HG02870 (cell line): ENCODE data around the gene METTL6.
"Not testable (repeated sequence)": the region's sequence is repeated elsewhere in the genome, so short reads cannot be mapped to it uniquely, and the experiment has no call there.

Experiments
- ATAC-seq: cut with Tn5 transposase; IDR thresholded peaks from one replicate; pipeline ENCODE4 v1.9.1; 2021; ENCODE audit warnings: mild to moderate bottlenecking, moderate library complexity; ENCODE audit not compliant: unreplicated experiment

METTL6 gene, protein sequence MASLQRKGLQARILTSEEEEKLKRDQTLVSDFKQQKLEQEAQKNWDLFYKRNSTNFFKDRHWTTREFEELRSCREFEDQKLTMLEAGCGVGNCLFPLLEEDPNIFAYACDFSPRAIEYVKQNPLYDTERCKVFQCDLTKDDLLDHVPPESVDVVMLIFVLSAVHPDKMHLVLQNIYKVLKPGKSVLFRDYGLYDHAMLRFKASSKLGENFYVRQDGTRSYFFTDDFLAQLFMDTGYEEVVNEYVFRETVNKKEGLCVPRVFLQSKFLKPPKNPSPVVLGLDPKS

DNA sequence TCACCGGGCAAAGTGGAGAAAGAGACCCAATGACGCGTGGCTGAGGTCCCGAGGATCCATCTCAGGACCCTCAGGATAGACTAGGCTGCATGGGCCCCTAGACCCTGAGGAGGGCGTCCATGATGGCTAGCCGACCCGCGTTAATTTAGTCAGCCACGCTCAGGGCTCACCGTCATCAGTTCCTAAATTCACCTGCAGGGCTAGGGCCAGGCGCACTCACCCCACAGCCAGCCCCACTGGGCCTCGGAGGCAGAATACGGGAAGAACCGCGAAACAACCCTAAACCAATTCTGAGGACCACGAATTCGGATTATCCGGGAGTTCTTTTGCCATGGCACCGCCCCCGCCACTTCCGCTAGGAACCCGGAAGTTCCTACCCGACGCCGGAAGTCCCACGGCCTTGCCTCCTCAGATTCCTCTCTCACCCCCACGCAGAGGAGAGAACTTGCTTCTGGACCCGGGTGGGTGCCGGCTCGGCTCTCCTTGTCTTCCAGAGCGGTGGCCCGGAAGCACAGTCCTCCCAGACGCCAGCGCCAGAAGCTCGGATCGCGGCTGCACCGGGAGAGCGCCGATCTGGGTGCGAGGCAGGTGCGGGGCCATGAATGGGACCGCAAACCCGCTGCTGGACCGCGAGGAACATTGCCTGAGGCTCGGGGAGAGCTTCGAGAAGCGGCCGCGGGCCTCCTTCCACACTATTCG, at the start of gene METTL6, which contains the start of gene EAF1:
Gene METTL6, minus strand, starts transcription at position 363 of the 699 bp plus-strand sequence. CDS start 1,033 bp downstream, outside the sequence.
Gene EAF1, plus strand, starts transcription at position 417 of the 699 bp plus-strand sequence. Its CDS starts 182 bp downstream, at position 599.
- ATAC-seq = peak; percentile 91

DNA sequence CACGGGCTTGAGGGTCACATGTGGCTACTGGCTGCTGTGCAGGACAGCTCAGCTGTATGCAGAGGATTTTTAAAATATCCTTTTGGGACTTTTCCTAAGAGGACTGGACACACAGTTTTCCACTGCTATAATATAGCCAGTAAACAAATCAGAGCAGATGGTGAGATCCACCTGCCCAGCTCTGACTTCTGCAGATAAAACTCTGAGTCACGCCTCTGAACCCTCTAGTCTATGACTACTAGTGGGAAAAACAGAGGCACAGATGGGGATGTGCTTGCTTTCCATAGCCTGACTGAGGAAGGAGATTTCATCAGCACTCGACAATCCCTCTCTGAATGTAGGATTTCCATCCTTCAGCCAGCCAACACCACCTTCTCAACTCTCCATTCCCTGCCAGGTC, 49.0 kb upstream of the METTL6 start:
- no peak for ATAC-seq

DNA sequence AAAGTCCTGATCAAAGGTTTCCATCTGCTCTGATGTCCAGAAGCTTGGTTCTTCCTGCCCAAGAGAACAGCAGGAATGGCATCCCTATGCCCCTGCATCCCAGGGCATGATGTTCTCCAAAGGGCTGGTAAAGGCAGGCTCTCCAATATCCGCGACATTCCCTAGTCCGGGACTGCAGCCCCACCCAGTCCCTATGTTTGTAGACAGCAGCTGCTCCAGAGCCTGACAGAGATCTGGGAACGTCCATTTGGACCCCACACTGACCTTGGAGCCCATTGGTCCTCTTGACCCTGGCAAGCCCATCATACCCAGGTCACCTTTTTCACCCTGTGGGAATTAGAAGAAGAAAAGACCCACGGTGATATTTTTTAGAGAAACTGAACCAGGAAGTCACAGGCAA, 47.8 kb upstream of the METTL6 start:
- no peak for ATAC-seq

DNA sequence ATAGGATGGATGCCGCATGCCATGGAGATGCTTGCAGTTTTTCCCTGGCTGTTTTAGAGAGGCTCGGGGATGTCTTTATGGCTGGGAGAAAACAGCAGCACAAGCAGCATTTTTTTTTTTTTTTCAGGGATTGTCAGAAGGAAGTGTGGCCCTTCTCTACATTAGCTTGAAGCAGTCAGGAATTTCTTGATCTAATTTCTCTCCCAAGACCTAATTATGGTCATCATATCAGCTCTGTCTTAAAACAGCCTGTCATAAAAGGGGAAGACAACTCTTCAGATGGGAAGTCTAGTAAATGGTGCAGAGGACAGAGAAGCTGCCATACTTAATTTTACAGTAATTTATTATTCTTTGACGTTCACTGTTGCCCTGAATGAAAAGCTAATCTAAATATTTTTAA, 44.5 kb upstream of the METTL6 start:
- no peak for ATAC-seq

DNA sequence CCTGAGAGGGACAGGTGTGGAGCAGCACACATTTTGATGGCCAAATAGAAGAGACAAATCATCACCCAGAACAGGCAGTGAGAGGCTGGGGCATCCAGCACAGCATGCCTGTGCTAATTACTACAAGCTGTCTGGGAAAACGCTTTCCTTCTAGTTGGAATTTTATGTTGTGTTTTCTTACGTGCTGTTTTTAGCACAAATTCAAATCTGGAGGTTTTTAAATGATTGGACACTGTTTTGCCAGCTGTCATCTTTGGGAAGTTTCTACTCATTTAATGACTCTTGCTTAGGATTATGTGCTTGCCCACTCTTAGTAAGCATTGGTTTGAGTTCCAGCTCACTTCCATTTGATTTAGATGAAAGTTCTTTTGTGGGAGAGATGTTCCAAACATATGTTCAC, 43.5 kb upstream of the METTL6 start:
- no peak for ATAC-seq

DNA sequence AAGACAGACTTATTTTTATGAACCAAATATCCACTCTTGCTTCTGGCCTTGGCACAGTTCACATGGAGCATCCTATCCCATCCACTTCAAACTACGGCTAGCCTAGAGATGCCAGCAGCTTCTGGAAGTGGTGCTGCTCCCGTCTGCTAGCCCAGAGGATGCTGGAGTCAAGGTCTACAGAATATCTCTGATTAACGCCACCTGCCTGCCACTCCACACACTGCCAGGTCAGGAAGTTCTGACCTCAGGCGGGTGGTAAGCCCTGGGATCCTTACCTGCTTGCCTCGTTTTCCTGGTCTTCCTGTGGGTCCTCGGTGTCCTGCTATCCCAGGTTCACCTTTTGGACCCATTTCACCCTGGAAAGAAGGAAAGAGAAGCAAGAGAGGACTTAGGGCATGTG, 42.9 kb upstream of the METTL6 start:
- no peak for ATAC-seq

DNA sequence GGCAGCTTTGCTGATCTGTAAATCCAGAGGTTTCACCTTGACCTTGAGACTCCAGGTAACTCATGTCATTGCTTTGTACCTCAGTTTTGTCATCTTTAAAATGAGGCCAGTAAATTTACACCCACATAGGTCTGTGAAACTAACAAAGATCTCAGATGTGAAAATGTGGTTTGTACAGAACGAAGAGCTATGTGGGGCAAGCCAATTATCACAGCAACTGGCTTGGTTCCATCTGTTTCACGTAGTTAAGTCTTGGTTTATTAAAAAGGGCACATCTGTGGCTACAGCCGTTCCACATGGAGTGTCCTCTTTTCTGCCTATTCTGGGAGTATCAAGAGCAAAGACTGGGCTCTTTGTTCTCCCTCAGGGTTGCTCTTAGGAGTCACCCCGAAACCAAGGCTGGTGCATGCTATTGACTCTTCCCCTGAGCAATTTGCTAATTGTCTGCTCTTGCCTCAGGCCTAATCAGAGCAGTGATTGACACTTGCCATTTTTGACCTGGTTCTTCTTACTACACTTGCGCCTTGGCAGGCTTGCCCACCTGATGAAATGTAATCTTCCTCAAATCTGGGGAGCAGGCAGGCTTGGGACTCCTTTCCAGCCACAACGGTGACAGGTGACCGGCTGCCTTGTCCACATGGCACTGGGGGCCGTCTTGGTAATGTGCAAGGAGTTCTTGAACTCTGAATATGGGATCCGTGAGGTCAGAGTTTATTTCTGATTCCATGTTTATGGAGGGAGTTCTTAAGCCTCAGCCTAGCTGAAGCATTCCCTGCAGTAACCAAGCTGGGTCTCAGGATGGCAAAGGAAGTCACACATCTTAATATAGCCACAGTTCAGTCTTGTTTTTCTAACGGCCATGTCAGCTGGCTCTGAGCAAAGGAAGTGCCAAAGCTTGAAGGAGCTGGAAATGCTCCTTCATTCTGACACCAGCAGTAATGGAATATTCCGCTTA, 40.2 kb upstream of the METTL6 start:
- ATAC-seq = no peak

DNA sequence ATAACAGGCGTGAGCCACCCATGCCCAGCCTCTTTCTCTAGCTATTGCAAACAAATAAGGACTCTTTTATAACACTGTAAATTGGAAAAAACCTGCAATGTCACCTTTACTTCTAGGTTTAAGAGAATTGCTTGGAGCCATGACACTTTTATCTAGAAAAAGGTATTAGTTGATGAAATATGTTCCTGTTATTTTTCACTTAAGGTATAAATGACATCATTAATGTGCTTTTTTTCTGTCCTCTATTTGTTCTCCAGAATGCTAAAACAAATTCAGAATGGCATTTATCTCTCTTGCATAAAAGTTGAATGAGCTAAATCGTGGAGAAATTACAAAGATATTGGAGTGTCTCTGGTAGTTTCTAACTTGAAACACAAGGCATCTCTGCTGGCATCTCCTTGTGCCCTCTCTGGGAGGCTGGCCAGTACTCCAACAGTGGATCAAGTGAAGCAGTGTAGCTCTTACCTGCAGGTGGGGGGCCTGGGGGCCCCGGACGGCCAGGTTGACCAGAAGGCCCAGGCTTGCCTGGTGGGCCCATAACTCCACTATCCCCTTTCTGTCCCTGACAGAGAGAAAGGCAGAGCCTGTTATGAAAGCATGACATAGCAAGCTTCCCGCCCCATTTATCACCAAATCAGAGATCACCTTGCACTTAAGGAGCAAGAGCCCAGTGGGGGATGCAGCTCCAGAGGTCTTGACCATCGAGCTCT, 38.7 kb upstream of the METTL6 start:
- ATAC-seq = no peak

DNA sequence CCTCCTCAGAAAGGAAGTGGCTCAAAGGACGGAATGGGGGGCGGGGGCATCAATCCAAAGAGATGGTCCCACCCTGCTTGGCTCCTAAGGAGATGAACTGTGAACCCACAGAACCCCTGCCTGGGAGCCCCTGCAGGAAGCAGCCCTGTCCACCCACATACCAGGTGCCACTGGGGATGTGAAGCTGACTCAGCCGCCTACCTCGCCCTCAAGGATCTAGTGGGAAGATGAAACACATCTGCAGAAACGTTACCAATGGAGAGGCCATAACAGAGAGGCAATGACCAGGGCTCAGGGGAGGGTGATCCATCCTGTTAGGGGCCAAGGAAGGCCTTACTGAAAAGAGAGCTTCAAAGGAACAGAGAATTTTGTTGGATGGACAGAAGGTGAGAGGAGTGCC, 35.1 kb upstream of the METTL6 start:
- no peak for ATAC-seq

DNA sequence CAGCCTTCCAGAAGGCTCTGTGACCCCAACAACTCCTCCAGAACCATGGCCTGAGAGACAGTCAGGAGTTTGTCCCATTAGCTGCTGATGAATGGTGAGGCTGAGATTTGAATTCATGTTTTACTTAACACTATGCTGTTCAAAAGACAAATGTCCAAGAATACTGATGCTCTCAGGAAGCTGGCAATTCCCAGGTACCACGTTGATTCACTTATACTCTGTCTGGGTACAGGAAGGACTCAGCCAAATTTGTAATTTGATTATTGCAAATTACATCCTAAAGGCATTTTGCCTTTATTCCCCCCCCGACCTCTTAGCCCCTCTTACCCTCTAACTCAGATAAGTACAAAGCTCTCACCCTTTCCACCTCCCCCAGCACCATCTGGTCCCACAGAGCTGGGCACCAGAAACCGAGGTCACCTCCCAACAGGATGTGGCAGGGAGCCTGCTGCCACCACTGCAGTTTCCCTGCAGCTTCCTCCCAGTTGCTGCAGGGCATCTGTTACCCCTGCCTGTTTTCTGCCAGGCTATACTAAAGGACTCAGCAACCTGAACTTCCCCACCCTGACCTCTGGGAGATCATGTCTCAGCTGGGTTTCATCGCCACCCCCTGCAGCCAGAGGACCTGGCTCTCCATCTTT, 33.7 kb upstream of the METTL6 start:
- ATAC-seq = no peak

DNA sequence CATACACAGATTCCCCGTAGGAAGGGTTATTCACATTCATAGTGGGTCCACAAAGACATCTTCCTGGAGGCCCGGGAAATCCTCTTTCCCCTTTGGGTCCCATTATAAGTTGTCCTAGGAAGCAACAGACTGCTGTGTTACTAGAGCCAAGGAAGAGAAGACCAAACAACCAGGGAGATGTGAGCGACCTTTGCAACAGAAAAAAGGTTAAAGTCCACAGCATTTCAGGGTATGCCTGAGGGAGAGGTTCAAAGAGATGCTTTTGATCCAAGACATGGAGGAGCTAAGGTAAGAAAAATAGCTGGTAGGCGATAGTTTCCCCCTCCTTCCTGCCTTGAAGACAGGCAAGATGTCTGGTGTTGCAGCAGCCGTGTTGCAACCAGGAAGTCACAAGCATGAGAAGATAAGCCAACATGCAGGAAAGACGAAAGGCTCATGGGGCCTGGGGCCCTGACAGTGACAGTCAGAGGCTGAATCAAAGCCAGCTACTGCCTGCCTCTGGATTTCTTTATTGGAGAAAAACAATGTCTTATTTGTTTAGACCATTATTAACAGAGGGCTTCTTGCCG, 31.0 kb upstream of the METTL6 start:
- no peak for ATAC-seq

DNA sequence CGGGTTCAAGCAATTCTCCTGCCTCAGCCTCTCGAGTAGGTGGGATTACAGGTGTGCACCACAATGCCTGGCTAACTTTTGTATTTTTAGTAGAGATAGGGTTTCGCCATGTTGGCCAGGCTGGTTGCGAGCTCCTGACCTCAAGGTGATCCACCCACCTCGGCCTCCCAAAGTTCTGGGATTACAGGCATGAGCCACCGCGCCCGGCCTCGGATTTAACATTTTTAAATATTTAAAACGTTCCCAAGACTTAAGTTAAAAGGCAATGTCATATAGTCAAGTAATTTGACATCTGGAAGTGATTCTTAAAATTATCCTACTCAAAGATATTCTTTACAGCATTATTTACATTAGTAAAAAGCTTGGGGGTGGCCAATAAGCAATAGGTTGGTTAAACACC, 29.6 kb upstream of the METTL6 start:
- ATAC-seq = not testable (repeated sequence)

DNA sequence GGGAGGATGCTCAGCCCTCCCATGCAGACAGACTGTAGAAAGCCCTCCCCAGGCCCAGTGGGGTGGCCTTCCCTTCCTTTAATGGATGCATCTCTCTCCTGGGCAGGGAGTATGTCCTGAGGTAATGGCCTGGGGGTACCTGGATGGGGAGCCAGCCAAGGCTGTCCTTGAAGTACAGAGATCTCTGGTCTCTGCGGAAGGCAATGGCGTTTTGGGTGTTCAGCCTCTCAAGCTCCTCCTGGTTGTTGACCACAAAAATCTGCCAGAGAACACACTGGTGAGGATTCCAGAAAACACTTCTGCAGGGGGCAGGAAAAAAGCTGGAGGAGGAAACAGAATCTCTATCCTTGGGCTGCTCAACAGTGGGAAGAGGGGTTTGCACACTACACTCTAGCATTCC, 29.0 kb upstream of the METTL6 start:
- no peak for ATAC-seq

DNA sequence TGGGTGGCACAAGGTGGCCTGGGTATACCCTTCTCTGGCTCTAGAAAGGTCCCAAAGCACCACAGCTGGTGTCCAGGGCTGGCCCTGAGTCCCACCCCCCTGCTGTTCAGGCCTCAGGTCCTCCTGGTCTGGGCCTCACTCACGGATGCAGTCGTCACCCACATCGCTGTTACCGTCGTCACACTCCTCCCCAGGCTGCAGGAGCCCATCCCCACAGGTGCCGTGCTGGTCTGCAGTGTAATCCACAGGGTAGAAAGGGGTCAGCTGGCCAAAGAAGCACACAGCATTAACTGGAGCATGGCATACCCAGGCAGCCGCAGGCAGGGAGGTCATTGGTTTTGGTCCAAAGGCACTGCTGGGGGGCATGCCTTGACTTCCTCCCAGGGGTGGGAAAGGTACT, 28.4 kb upstream of the METTL6 start:
- no peak for ATAC-seq

DNA sequence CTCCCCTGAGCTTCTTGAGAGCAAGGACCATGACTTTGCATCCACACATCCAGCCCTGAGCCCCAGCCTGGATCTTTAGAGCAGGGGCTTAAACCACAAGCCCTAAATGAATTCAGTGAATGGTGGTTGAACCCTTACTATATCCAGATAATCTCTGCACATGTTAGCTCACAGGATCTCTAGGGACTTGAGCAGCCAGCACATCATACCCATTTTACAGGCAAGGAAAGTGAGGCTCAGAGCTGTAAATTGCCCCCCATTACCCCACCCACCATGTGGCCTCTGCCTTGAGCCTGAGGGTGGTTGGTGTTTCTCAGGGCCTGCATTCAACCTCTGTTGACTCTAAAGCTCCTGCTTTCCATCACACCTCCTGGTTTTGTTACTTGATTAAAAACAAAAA, 27.6 kb upstream of the METTL6 start:
- no peak for ATAC-seq

DNA sequence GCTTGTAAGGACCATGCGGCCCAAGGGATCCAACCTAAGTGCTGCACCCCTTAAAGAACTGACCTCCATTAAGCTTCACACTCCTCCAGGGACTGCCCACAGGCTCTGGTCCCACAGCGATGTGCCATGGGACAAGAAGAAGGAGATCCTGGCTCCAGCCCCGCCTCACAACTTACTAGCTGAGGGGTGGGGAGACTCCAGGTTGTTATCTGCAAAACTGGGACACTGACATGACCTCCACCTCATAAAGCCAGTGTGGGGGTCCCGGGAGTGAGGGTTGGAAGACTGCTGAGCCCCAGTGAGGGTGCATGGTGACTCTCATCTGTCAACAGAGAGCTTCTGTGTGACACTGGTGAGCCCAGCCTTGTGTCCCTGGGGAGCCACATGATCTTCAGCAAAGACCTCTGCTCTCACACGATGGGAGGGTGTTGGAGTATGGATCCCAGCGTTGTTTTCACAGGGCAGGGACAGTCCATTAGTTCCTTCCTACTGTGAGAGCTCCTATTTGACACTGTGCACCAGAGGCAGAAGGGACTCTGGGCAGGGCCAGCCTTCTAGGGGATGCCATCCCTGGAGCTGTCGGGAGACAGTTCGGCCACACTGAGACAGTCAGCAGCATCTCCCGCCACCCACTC, 26.8 kb upstream of the METTL6 start:
- ATAC-seq = no peak

DNA sequence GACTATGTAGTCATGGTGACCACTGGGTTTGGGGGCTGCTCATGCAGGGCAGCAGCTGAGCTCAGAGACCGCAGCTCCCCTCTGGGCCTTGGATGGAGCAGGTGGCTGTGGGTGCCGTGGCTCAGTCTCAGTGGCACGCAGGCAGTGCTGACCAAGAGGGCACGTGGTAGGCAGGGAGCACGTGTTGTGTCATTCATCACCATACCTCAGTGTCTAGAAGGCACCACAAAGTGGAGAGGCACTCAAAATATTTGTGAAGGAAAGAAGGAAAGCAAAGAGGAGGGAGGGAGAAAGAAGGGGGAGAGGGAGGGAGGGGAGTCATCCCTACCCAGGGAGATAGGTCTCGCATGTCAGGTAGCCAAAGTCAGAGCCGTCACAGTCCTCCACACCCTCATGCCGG, 26.2 kb upstream of the METTL6 start:
- no peak for ATAC-seq

DNA sequence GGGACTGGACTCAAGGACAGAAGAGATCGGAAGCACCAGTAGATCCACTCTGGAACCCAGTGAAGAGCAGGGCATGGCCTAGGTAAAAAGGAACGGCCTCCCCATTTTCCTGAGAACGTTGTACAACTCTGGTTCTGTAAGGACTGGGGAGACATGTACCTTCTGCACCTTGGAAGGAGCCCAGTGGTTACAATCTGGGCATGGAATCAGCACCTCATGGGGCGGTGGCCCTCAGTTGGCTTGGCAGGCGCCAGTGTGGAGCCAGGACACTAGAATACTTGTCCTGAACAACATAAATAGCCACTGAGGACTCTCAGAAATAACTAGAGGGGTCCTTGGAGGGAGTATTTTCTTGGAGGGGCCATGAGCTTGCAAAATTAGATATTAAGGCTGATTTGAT, 25.6 kb upstream of the METTL6 start:
- ATAC-seq = no peak

DNA sequence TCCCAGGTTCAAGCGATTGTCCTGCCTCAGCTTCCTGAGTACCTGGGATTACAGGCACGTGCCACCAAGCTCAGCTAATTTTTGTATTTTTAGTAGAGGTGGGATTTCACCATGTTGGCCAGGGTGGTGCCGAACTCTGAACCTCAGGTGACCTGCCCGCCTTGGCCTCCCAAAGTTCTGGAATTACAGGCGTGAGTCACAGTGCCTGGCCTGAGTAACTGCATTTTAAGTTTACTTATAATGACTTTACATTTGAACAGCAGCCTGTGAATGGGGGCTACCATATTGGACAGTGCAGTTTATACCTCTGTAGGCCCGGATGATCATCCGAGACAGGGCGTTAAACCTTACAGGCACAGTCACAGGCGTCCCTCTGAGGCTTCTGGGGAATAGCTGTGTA, 24.8 kb upstream of the METTL6 start:
- ATAC-seq = no peak
